Stimulated activated CD8-positive, alpha-beta memory T cell treated with anti-CD3 and anti-CD28 coated beads, Interleukin-2, amount 100 ng/mL, for 48 hours (primary cell): ENCODE data around the gene TMED10.

Source experiments
- DNase-seq, 2 donors: peaks; one replicate each; pipeline ENCODE4 v3.0.0-alpha.2; 2020; ENCODE audit warnings: low read depth in 2 of 2

Gene TMED10

GRCh38 chr14:75176142-75176820 is at the start of gene TMED10:
TSS of gene TMED10 (minus strand) at chr14:75176612. CDS start at chr14:75176579, 33 bp downstream.
- DNase-seq: peak; percentile 81 to 86

DNA sequence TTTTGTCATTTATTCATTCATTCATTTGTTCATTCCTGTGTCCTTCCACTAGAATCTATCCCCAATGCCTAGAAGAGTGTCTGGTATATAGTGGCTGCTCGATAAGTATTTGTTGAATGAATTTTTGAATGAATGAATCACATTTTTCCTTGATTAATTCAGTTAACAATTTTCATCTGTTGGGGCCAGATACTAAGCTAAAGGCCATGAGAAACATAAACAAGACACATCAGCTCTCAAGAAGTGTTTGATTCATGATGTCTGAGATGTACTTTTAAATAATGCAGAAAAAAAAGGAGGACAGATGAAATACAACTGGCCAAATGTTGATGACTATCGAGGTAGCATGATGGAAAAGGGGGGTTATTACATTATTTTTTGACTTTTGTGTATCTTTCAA is 48.1 kb upstream of the TMED10 start:
- no peak for DNase-seq

- no peak for DNase-seq
These were observed 47.3 kb upstream of the TMED10 start for GRCh38 chr14:75223664-75224154.

DNA sequence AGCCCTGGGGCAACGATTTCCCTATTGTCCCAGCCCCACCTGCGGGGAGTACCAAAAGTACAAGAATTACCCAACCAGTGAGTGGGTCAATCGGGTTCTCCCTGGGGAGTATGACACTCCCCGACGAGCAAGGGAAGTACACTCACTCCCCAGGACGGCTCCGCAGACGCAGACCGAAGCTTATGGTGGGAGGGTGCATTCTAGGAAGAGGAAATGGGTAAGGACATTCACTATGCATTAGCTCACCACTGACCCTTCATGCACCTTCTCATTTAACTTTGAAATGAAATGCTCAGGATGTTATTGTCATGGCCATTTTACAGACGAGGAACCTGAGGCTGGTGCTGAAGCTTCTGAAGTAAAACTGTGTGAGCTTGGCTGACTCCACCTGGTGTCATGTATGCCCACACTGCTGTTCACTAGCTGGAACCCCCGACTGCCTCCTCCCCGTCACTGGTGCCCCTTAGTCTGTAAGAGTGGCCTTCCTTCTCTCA is 45.8 kb upstream of the TMED10 start:
- no peak for DNase-seq

- DNase-seq: no peak
These were observed 45.4 kb upstream of the TMED10 start for GRCh38 chr14:75221797-75222196.

GRCh38 chr14:75220156-75220555 is 43.7 kb upstream of the TMED10 start:
- no peak for DNase-seq

GRCh38 chr14:75217508-75218206 is 41.2 kb upstream of the TMED10 start:
- DNase-seq: no peak

GRCh38 chr14:75216427-75217006 is 40.1 kb upstream of the TMED10 start:
- DNase-seq: no peak

DNA sequence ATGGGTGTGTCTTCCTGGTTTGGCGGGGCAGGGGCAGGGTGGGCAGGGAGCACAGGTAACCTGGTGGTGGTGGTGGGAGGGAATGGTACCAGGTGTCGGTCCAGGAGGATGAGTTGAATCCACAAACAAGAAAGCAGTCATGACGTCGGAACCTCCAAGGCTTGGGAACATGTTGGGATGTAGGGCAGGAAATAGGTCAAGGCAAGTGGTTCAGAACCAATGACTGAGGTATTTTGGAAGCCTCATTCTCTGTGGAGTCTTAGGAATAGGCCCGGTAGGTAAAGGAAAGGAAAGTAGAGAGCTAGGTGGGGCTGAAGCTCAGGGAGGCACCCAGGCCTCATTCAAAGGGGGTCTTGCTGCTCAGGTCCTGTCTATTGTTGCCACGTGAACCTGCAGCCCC is 39.1 kb upstream of the TMED10 start:
- DNase-seq: no peak

DNA sequence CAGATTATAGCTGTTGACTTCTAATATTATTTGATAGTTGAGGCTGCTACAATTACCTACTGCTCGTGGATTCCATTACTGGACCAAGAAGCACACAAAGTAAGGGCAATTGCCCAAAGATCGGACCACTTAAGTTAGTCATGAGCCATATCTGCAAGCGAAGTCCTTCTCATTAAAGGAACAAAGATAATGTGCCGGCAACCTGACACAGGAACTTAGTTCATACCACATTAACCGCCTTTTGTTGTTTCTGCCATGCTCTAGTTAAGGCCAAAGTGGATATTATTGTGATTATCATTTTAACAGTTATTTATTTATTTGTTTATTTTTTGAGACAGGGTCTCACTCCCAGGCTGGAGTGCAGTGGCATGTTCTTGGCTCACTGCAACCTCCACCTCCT is 38.1 kb upstream of the TMED10 start:
- no peak for DNase-seq

DNA sequence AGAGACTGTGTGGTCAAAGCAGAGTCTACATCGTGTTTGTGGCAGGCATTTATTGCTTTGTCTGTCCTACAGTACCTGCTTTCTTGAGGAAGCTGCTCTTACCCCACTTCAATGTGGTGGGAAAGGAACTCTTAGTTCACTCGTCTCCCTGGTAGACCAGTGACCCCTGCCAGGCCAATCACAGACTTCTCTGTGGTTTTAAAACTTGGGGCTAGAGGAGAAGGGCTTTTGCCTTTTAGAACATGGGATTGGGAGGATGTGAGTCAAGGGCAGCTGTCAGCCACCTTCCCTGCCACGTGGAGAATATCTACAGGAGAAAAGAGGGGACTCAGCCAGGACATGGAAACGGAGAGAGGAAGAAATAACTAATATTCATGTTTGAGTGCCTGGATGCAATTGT is 36.8 kb upstream of the TMED10 start:
- DNase-seq: no peak

- no peak for DNase-seq
These were observed 32.4 kb upstream of the TMED10 start for GRCh38 chr14:75208843-75209242.

GRCh38 chr14:75206190-75206589 is 29.8 kb upstream of the TMED10 start:
- no peak for DNase-seq

DNA sequence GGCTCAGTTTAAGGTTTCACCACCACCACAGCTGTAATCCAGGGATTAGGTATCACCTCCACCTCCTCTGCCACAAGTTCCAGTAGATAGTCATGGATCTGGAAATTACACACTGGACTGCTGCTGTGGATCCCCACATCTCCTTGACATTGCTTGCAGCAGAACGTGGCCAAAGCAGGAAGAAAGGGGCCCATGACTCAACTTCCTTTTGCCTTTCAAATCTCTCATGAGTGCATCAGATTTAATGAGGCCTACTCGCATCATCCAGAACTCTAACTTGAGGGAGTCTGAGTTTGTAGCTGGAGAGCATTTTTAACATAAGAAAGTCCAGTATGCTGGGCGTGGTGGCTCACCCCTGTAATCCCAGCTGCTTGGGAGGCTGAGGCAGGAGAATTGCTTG is 29.2 kb upstream of the TMED10 start:
- DNase-seq: no peak

GRCh38 chr14:75204116-75204515 is 27.7 kb upstream of the TMED10 start:
- DNase-seq: no peak

GRCh38 chr14:75202657-75203056 is 26.2 kb upstream of the TMED10 start:
- DNase-seq: no peak

- DNase-seq: no peak
These were observed 24.7 kb upstream of the TMED10 start for GRCh38 chr14:75201087-75201486.

- no peak for DNase-seq
These were observed 24.0 kb upstream of the TMED10 start for GRCh38 chr14:75200451-75200850.

DNA sequence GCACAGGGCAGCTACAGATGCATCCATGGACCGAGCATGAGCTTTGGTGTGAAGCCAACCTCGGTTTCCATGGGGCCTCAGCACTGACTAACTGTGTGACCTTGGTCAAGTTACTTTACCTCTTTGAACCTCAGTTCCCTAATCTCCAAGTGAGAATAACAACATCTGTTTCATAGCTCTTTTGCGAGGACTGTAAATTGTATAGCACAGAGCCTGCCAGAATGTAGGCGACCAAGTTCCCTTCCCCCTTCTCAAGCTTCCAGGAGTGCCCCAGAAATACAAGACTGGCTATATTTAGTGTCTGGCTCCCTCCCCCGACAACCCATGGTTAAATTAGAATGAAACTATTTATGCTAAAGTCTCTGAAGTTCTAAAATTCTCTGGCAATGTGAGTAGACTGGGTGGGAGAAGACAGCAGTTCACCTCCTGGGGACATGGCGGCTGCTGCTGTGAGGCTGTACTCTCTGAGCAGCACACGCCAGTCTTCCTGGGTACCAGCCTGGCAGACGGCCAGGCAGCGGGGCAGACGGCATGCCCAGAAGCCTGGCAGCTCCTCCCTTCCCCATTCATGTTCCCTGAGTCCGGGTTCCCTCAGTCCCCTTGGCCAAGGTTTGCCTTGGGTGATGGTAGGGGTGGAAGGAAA is 22.0 kb upstream of the TMED10 start:
- DNase-seq: no peak

DNA sequence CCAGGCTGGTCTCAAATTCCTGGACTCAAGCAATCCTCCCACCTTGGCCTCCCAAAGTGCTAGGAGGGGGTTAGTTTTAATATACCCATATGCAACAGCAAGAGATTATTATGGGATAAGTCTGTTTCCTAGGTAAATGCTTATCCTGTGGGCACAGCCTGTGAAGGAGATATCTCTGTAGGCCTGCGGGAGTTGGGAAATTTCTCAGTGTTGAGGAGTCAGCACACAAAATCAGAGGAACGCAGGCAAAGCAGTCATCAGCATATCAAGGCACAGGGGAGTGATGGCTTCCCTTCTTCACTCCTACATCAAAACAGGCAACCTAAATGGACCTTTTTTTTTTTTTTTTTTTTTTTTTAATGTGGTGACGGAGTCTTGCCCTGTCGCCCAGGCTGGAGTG is 20.9 kb upstream of the TMED10 start:
- DNase-seq: no peak

- no peak for DNase-seq
These were observed 20.1 kb upstream of the TMED10 start for GRCh38 chr14:75196468-75196867.

DNA sequence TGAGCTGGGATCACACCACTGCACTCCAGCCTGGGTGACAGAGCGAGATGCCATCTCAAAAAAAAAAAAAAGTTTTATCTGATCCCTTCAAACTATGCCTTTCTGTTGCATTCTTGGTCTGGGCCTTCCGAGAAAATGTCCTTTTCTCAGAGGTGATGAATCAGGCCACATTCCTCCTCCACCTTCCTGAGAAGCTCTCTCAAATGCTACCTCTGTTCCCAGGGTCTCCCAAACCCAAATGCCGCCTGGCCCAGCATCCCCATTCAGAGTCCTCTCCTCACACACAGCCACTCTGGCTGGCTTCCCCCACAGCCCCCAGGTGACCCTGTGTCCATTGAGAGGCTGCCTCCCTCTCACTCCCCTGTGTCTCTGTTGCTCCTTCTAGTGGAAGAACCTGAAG is 19.7 kb upstream of the TMED10 start:
- DNase-seq: no peak
